RWPE2 (cell line): ENCODE data around the gene SMIM21.

Experiments used
- ATAC-seq: fragments of 200-7000 bp; cut with Tn5 transposase; 3 replicates; pipeline ENCODE4 v1.9.1; 2021; ENCODE audit warnings: low read depth
- DNase-seq: peaks from one replicate; pipeline ENCODE4 v3.0.0-alpha.2; 2020; ENCODE audit warnings: low spot score
- H3K27ac ChIP-seq: fragments of 450-650 bp; 2 replicates; pipeline ENCODE4 v1.5.1; 2017; ENCODE audit warnings: mild to moderate bottlenecking; ENCODE audit not compliant: poor library complexity, severe bottlenecking
- H3K27me3 ChIP-seq: fragments of 250-450 bp; sonication (Bioruptor Pico); 2 replicates; pipeline ENCODE4 v1.5.1; 2021; ENCODE audit warnings: mild to moderate bottlenecking, moderate library complexity; ENCODE audit not compliant: insufficient read depth, poor library complexity, severe bottlenecking
- H3K36me3 ChIP-seq: fragments of 250-450 bp; sonication (Bioruptor Pico); 2 replicates; pipeline ENCODE4 v1.5.1; 2020; ENCODE audit warnings: low read depth, mild to moderate bottlenecking, moderate library complexity
- H3K4me1 ChIP-seq: fragments of 250-450 bp; sonication (Bioruptor Pico); 2 replicates; pipeline ENCODE4 v1.5.1; 2021; ENCODE audit warnings: mild to moderate bottlenecking, moderate library complexity; ENCODE audit not compliant: insufficient read depth, poor library complexity, severe bottlenecking
- H3K4me3 ChIP-seq: fragments of 250-450 bp; sonication (Bioruptor Pico); 2 replicates; pipeline ENCODE4 v1.5.1; 2021; ENCODE audit warnings: mild to moderate bottlenecking, moderate library complexity; ENCODE audit not compliant: severe bottlenecking
- H3K9me3 ChIP-seq: fragments of 250-450 bp; sonication (Bioruptor Pico); 2 replicates; pipeline ENCODE4 v1.5.1; 2021; ENCODE audit warnings: mild to moderate bottlenecking, moderate library complexity; ENCODE audit not compliant: severe bottlenecking
- TF ChIP-seq, protein P1 (sequence below): fragments of 450-650 bp; IDR thresholded peaks from one replicate; pipeline ENCODE4 v1.5.1; 2017; ENCODE audit warnings: mild to moderate bottlenecking, moderate library complexity; ENCODE audit not compliant: poor library complexity, severe bottlenecking

Gene SMIM21

DNA sequence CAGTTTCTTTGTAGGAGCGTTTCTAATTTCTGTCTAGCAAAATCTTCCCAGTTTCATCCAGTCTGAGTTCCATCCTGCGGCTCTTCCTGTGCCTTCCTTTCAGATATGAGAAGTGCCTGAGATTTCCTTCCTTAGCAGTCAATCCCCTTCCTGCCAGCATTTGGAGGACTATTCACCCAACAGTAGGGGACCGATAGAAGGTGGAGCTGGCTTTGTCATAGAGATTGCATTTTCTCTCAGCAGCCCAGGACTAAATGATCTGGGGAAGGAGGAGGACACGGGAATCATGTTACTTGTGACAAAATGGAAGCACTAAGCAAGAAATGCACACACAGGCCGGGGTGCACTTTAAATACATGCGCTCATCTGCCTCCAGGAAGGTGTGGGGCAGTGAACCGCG, 5.6 kb upstream of the SMIM21 start:
- Histone ChIP-seq H3K27ac (no peak overlapping the region), H3K9me3 (no peaks in the 10 kb centered on the region), H3K4me3 (no peak overlapping the region), H3K27me3 (peaks cover 16% of the 10 kb centered on the region), H3K36me3 (no peaks in the 10 kb centered on the region), H3K4me1 (no peaks in the 10 kb centered on the region)
- no peak for DNase-seq
- TF ChIP-seq, protein P1, sequence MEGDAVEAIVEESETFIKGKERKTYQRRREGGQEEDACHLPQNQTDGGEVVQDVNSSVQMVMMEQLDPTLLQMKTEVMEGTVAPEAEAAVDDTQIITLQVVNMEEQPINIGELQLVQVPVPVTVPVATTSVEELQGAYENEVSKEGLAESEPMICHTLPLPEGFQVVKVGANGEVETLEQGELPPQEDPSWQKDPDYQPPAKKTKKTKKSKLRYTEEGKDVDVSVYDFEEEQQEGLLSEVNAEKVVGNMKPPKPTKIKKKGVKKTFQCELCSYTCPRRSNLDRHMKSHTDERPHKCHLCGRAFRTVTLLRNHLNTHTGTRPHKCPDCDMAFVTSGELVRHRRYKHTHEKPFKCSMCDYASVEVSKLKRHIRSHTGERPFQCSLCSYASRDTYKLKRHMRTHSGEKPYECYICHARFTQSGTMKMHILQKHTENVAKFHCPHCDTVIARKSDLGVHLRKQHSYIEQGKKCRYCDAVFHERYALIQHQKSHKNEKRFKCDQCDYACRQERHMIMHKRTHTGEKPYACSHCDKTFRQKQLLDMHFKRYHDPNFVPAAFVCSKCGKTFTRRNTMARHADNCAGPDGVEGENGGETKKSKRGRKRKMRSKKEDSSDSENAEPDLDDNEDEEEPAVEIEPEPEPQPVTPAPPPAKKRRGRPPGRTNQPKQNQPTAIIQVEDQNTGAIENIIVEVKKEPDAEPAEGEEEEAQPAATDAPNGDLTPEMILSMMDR = no peak
- ATAC-seq = no peak

DNA sequence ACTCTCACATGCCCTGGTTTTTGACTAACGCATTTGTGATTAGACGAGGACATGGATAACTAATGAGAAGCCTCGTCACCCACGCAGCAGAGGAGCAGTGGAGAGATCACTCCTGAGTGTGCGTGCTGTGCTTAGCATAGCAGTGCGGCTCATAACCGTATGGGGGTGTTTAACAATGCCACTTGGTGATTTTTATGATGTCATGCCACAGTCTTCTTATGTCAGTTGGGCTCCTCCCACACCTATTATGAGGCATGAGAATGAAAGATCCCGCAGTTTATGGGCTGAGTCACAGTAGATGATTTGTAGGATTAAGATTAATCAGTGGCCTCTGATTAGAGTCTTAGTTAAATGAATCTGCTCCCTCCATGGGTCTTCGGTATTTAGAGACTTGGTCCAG, 2.5 kb upstream of the SMIM21 start:
- no peaks in the 10 kb centered on the region for H3K4me1 ChIP-seq
- DNase-seq = no peak
- no peak overlapping the region for H3K27ac ChIP-seq
- ATAC-seq = peak; percentile 29; the same call in 1 of the 3 replicates
- peaks cover 9% of the 10 kb centered on the region for H3K27me3 ChIP-seq
- TF ChIP-seq, protein P1 = no peak
- H3K4me3 ChIP-seq = no peak overlapping the region
- H3K9me3 ChIP-seq = no peaks in the 10 kb centered on the region
- H3K36me3 ChIP-seq = no peaks in the 10 kb centered on the region

DNA sequence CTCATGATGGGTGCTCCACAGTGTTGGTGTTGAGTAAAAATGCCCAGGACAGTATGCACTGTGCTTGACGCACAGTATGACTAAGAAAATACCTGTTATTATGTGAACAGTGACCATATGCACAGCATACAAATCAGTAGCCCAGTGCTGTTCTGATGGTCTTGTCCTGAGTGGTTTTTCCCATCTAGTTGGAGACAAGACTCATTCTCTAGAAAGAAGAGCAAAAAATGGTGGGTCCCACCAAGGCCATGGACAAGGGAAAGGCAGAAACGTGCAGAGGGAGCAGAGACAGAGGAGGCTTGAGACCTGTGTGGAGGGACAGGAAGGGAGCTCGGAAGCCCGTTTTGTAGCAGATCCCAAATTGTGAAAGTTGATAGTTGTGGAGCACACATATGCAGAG, 987 bp upstream of the SMIM21 start:
- DNase-seq (no peak), ATAC-seq (no peak)
- Histone ChIP-seq H3K27me3 (no peaks in the 10 kb centered on the region), H3K4me1 (no peaks in the 10 kb centered on the region), H3K36me3 (no peaks in the 10 kb centered on the region), H3K9me3 (no peaks in the 10 kb centered on the region), H3K27ac (no peak overlapping the region), H3K4me3 (no peak overlapping the region)
- TF ChIP-seq, protein P1 = no peak

DNA sequence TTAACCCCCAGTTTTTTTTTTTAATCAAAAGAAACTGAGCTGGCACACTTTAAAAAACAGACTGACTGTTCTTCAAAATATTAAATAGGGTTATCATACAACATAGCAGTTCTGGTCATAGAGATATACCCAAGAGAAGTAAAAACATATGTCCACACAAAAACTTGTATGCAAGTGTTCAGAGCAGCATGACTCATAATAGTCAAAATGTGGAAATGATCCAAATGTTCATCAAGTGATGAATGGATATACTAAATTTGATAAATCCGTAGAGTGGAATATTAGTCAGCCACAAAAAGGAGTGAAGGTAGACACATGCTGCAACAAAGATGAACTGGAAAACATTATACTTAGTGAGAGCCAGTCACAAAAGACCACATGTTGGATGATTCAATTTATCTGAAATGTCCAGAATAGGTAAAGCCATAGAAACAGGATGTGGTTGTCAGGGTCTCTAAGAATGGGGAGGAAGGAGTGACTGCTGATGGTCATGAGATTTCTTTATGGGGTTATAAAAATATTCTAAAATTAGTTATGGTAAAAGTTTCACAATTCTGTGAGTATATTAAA, 5.1 kb downstream of the SMIM21 start:
- DNase-seq (no peak), ATAC-seq (no peak)
- TF ChIP-seq, protein P1 = no peak
- Histone ChIP-seq H3K9me3 (no peaks in the 10 kb centered on the region), H3K4me3 (no peak overlapping the region), H3K27ac (no peak overlapping the region), H3K4me1 (peaks cover 4% of the 10 kb centered on the region), H3K27me3 (no peaks in the 10 kb centered on the region), H3K36me3 (no peaks in the 10 kb centered on the region)

DNA sequence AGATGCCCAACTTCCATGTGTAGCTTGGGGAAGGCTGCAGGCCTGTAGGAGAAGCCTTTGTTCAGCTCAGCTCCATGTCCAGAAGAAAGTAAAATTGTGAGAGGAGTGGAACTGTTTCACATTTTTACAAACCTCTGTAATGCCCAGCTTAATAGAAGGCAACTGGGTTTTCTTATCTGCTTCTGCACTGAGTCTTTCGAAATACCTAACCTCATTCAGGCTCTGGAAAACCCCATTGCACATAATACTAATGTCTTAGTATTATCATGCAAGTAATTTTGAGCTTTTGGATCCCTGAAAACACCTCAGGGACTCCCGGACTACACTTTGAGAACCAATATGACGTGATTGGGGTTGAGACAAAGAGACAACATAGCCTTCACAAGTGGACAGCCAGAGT, 5.8 kb downstream of the SMIM21 start:
- TF ChIP-seq, protein P1 = no peak
- Histone ChIP-seq H3K27ac (no peak overlapping the region), H3K27me3 (no peaks in the 10 kb centered on the region), H3K9me3 (no peaks in the 10 kb centered on the region), H3K4me3 (no peak overlapping the region), H3K36me3 (no peaks in the 10 kb centered on the region), H3K4me1 (peaks cover 4% of the 10 kb centered on the region)
- ATAC-seq = no peak
- DNase-seq = no peak
